Fibroblast of lung (primary cell): ENCODE data around the gene METTL15. TPM values are rescaled to one million over a fixed set of nuclear protein-coding genes. Genes with fewer than 3 reads are reported as not detected.
A peak's percentile ranks its signal among the peaks of the same experiment; 100 is the strongest.

Experiments used
- DNase-seq, 2 donors: peaks; one replicate each; pipeline versions ENCODE4 v3.0.0 to v3.0.0-alpha.2; 2010; ENCODE audit warnings: low read depth in 2 of 2
- H2AFZ ChIP-seq: 2 replicates; pipeline ENCODE4 v1.5.1; 2012; ENCODE audit warnings: low read length, control low read depth, inconsistent platforms
- H3K27ac ChIP-seq: 2 replicates; pipeline ENCODE4 v1.5.1; 2011; ENCODE audit warnings: low read length, control low read depth; ENCODE audit not compliant: insufficient read depth
- H3K27me3 ChIP-seq: 2 replicates; pipeline ENCODE4 v1.5.1; 2011; ENCODE audit warnings: mild to moderate bottlenecking, low read length; ENCODE audit not compliant: control insufficient read depth, insufficient read depth
- H3K36me3 ChIP-seq: 2 replicates; pipeline ENCODE4 v1.5.1; 2011; ENCODE audit warnings: low read length; ENCODE audit not compliant: control insufficient read depth, insufficient read depth
- H3K4me1 ChIP-seq: 2 replicates; pipeline ENCODE4 v1.5.1; 2011; ENCODE audit warnings: low read length; ENCODE audit not compliant: control insufficient read depth, insufficient read depth; ENCODE audit errors: extremely low read depth
- H3K4me2 ChIP-seq: 2 replicates; pipeline ENCODE4 v1.5.1; 2011; ENCODE audit warnings: low read length, control low read depth; ENCODE audit not compliant: insufficient read depth; ENCODE audit errors: extremely low read depth
- H3K4me3 ChIP-seq, 4 experiments: fragments of 200-600 bp in 1 of 4; sonication (generic) in 1 of 4; replicated peaks in 1 of 4; 2 replicates each; pipeline ENCODE4 v1.5.1; 2011 to 2016; ENCODE audit warnings: low read length in 4 of 4, low read depth in 3 of 4, mild to moderate bottlenecking in 3 of 4, control low read depth in 2 of 4, inconsistent platforms in 1 of 4, mixed read lengths in 1 of 4; ENCODE audit not compliant: insufficient read depth in 1 of 4; ENCODE audit errors: control extremely low read depth in 1 of 4
- H3K79me2 ChIP-seq: 2 replicates; pipeline ENCODE4 v1.5.1; 2012; ENCODE audit warnings: mild to moderate bottlenecking, low read length, inconsistent platforms; ENCODE audit not compliant: control insufficient read depth, insufficient read depth
- H3K9ac ChIP-seq: 2 replicates; pipeline ENCODE4 v1.5.1; 2011; ENCODE audit warnings: mild to moderate bottlenecking, low read length, control low read depth; ENCODE audit not compliant: insufficient read depth
- H3K9me3 ChIP-seq: 2 replicates; pipeline ENCODE4 v1.5.1; 2012; ENCODE audit warnings: low read depth, low read length; ENCODE audit not compliant: control insufficient read depth, insufficient read depth
- H4K20me1 ChIP-seq: 2 replicates; pipeline ENCODE4 v1.5.1; 2011; ENCODE audit warnings: low read length; ENCODE audit not compliant: control insufficient read depth, insufficient read depth; ENCODE audit errors: extremely low read depth
- EZH2 ChIP-seq: IDR thresholded peaks from 2 replicates; pipeline ENCODE4 v1.5.1; 2012; ENCODE audit warnings: low read length, control low read depth, mild to moderate bottlenecking; ENCODE audit errors: missing control alignments
- polyA plus RNA-seq, 2 donors: library from polyadenylated mRNA; depleted of rRNA in 1 of 2; stranded (reverse) in 1 of 2; unstranded in 1 of 2; fragments of >200 nt; gene quantifications; 2 replicates each; pipeline ENCODE4 v1.2.1, GENCODE V29; 2011 to 2012; ENCODE audit warnings: missing spikeins in 1 of 2
- total RNA-seq: library from RNA; depleted of rRNA; stranded (reverse); fragments of >200 nt; gene quantifications from 2 replicates; pipeline ENCODE4 v1.2.1, GENCODE V29; 2014
- TF ChIP-seq, protein P1 (sequence below), 2 donors: IDR thresholded peaks in 1 of 2; conservative IDR thresholded peaks in 1 of 2; 1 replicate in 1 of 2; 2 replicates in 1 of 2; pipeline ENCODE4 v1.5.1; 2011 to 2012; ENCODE audit warnings: low read length in 2 of 2, control low read depth in 1 of 2, inconsistent platforms in 1 of 2, low read depth in 1 of 2, mild to moderate bottlenecking in 1 of 2

METTL15 gene
- total and polyA plus RNA-seq, 2 donors (not counting 1 experiment from before 2014, with no cell fraction given) = 8.8 to 28.4 TPM

DNA sequence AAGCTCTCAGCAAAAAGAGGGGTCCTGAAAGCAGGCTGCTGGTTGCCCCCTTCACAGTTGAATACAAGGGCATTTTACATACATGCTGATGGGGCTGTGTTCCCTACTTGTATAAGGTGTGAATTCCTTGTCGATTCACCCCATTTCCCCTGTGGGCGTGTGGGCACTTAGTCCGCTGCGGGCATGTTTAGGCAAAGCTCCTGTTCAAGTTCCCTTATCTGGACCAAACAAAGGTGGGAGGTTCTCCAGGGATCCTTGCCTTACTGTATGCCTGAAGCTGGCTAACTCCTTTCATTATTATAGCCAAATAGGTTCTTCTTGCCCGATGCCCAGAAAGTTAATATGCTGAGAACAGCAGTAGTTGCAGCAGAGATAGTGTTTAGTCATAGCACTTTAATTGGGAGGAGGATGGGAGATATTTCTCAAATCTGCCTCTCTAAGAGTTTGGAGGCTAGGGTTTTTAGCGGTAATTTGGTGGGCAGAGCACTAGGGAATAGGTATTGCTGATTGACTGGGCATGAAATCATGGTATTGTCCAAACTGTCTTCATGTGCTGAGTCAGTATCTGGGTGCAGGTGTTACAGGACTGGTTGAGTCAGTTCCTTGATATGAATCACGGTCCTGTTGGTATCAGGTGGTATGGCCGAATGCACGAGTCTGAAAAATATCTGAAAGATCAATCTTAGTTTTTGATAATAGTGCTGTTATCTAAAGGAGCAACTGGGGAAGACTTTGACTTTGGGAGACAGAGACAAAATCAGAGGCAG is 32.7 kb downstream of the METTL15 start:
- no peak for DNase-seq
- Histone ChIP-seq H3K36me3 (no peaks in the 10 kb centered on the region), H3K27me3 (no peaks in the 10 kb centered on the region)

DNA sequence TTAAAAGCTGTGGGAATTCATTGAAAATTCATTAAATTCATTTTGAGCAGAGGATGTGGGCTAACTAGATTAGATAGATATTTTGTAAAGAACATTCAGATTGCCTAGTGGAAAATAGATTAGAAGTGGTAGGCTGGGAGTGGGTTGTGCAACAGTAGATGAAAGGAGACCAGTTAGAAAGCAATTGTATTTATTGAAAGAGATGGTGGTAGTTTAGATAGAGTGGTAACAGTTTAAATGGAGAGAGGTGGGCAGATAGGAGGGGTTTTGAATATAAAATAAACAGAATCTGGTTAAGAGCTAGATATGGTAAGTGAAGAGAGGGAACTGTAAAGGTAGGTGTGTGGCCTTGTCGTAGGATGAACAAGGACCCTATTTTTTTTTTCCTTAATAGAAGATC is 34.5 kb downstream of the METTL15 start:
- Histone ChIP-seq H3K27me3 (no peaks in the 10 kb centered on the region), H3K79me2 (no peaks in the 10 kb centered on the region), H3K4me3 (no peak overlapping the region), H3K27ac (no peak overlapping the region), H3K9ac (no peak overlapping the region), H3K9me3 (peaks cover 2% of the 10 kb centered on the region), H3K36me3 (no peaks in the 10 kb centered on the region), H3K4me1 (no peaks in the 10 kb centered on the region), H2AFZ (no peak overlapping the region), H3K4me2 (no peak overlapping the region), H4K20me1 (no peaks in the 10 kb centered on the region)
- no peak for TF ChIP-seq EZH2
- TF ChIP-seq, protein P1, sequence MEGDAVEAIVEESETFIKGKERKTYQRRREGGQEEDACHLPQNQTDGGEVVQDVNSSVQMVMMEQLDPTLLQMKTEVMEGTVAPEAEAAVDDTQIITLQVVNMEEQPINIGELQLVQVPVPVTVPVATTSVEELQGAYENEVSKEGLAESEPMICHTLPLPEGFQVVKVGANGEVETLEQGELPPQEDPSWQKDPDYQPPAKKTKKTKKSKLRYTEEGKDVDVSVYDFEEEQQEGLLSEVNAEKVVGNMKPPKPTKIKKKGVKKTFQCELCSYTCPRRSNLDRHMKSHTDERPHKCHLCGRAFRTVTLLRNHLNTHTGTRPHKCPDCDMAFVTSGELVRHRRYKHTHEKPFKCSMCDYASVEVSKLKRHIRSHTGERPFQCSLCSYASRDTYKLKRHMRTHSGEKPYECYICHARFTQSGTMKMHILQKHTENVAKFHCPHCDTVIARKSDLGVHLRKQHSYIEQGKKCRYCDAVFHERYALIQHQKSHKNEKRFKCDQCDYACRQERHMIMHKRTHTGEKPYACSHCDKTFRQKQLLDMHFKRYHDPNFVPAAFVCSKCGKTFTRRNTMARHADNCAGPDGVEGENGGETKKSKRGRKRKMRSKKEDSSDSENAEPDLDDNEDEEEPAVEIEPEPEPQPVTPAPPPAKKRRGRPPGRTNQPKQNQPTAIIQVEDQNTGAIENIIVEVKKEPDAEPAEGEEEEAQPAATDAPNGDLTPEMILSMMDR (conservative IDR thresholded peaks at IDR 0.05 in 1 of 2, IDR thresholded peaks at IDR 0.05 in 1 of 2; ENCODE audit: low read depth in 1 of 2, low read length in 2 of 2) = no peak
- DNase-seq = no peak

More for the DNA sequence above, 32.7 kb downstream of the METTL15 start:
- no peaks in the 10 kb centered on the region for H3K79me2 ChIP-seq
- no peak overlapping the region for H3K9ac ChIP-seq
- no peak overlapping the region for H3K4me2 ChIP-seq
- peaks cover 2% of the 10 kb centered on the region for H3K9me3 ChIP-seq
- H2AFZ ChIP-seq = no peak overlapping the region
- H3K4me3 ChIP-seq = no peak overlapping the region
- H3K4me1 ChIP-seq = no peaks in the 10 kb centered on the region
- TF ChIP-seq, protein P1 (conservative IDR thresholded peaks at IDR 0.05 in 1 of 2, IDR thresholded peaks at IDR 0.05 in 1 of 2; ENCODE audit: low read depth in 1 of 2, low read length in 2 of 2) = no peak
- TF ChIP-seq EZH2 = no peak
- H4K20me1 ChIP-seq = no peaks in the 10 kb centered on the region
- no peak overlapping the region for H3K27ac ChIP-seq

DNA sequence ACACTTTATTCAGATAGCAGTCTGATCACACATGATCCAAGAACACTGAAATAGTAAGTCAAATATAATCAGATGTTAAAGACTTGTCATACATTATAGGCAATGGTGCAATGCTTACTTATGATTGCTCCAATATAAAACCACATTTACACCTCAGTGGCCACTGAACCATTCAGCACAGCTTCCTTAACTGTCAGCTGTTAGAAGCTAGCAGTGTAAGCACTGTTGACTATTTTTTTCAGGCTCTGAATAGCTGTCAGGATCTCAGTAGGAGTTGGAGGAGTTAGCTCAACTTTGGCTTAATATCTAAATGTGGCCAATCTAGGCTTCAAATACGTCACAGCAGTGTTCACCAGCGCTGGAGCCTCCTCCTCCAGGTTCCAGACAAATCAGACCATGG is 36.6 kb downstream of the METTL15 start:
- Histone ChIP-seq H3K36me3 (no peaks in the 10 kb centered on the region), H3K9ac (no peak overlapping the region), H3K79me2 (no peaks in the 10 kb centered on the region), H3K9me3 (peaks cover 1% of the 10 kb centered on the region), H3K27ac (no peak overlapping the region), H3K4me2 (no peak overlapping the region), H3K4me3 (no peak overlapping the region), H2AFZ (no peak overlapping the region), H3K27me3 (no peaks in the 10 kb centered on the region), H3K4me1 (no peaks in the 10 kb centered on the region), H4K20me1 (no peaks in the 10 kb centered on the region)
- TF ChIP-seq EZH2 = no peak
- TF ChIP-seq, protein P1 (conservative IDR thresholded peaks at IDR 0.05 in 1 of 2, IDR thresholded peaks at IDR 0.05 in 1 of 2; ENCODE audit: low read depth in 1 of 2, low read length in 2 of 2) = no peak
- DNase-seq = peak; percentile 21 to 70
